HEK293 (cell line): ENCODE measurements around the gene AFAP1L2.
A peak's percentile ranks its signal among the peaks of the same experiment; 100 is the strongest.

Experiments used
- GFI1B ChIP-seq: fragments of 450-650 bp; formaldehyde crosslinking; IDR thresholded peaks from 2 replicates; pipeline ENCODE4 v1.5.1; 2016; ENCODE audit warnings: missing biosample characterization, missing genetic modification characterization
- GLI4 ChIP-seq: fragments of 450-650 bp; formaldehyde crosslinking; IDR thresholded peaks from 2 replicates; pipeline ENCODE4 v1.5.1; 2016; ENCODE audit warnings: missing biosample characterization, missing genetic modification characterization
- IKZF3 ChIP-seq: fragments of 450-650 bp; IDR thresholded peaks from 2 replicates; pipeline ENCODE4 v1.5.0; 2018; ENCODE audit warnings: missing biosample characterization, mild to moderate bottlenecking, missing genetic modification characterization, moderate library complexity
- PRDM1 ChIP-seq: fragments of 450-650 bp; formaldehyde crosslinking; IDR thresholded peaks from 2 replicates; pipeline ENCODE4; 2016; ENCODE audit warnings: missing biosample characterization, missing genetic modification characterization
- SALL2 ChIP-seq: fragments of 450-650 bp; formaldehyde crosslinking; IDR thresholded peaks from 2 replicates; pipeline ENCODE4 v1.5.0; 2017; ENCODE audit warnings: missing biosample characterization, mild to moderate bottlenecking, missing genetic modification characterization, borderline replicate concordance
- SP7 ChIP-seq: fragments of 450-650 bp; formaldehyde crosslinking; IDR thresholded peaks from 2 replicates; pipeline ENCODE4 v1.5.1; 2016; ENCODE audit warnings: missing biosample characterization, missing genetic modification characterization
- ZBTB20 ChIP-seq: fragments of 450-650 bp; formaldehyde crosslinking; IDR thresholded peaks from 2 replicates; pipeline ENCODE4 v1.5.1; 2016; ENCODE audit warnings: missing biosample characterization, missing genetic modification characterization
- ZNF146 ChIP-seq: fragments of 450-650 bp; formaldehyde crosslinking; IDR thresholded peaks from 2 replicates; pipeline ENCODE4 v1.5.1; 2016; ENCODE audit warnings: missing biosample characterization, missing genetic modification characterization
- ZNF24 ChIP-seq: fragments of 450-650 bp; formaldehyde crosslinking; IDR thresholded peaks from 2 replicates; pipeline ENCODE4 v1.5.1; 2016; ENCODE audit warnings: missing biosample characterization, missing genetic modification characterization
- ZNF302 ChIP-seq: fragments of 450-650 bp; formaldehyde crosslinking; IDR thresholded peaks from 2 replicates; pipeline ENCODE4 v1.5.1; 2016; ENCODE audit warnings: missing biosample characterization, missing genetic modification characterization, low read depth
- ZNF335 ChIP-seq: fragments of 450-650 bp; formaldehyde crosslinking; conservative IDR thresholded peaks from 2 replicates; pipeline ENCODE4 v1.5.1; 2016; ENCODE audit warnings: missing biosample characterization, missing genetic modification characterization
- ZNF391 ChIP-seq: fragments of 450-650 bp; formaldehyde crosslinking; IDR thresholded peaks from 2 replicates; pipeline ENCODE4 v1.5.1; 2016; ENCODE audit warnings: low read depth, missing biosample characterization, missing genetic modification characterization, borderline replicate concordance
- ZNF394 ChIP-seq: fragments of 450-650 bp; formaldehyde crosslinking; IDR thresholded peaks from 2 replicates; pipeline ENCODE4 v1.5.1; 2016; ENCODE audit warnings: missing biosample characterization, missing genetic modification characterization, mild to moderate bottlenecking, moderate library complexity, borderline replicate concordance
- ZNF501 ChIP-seq: fragments of 450-650 bp; formaldehyde crosslinking; IDR thresholded peaks from 2 replicates; pipeline ENCODE4 v1.5.1; 2016; ENCODE audit warnings: missing biosample characterization, missing genetic modification characterization
- ZNF548 ChIP-seq: fragments of 450-650 bp; formaldehyde crosslinking; IDR thresholded peaks from 2 replicates; pipeline ENCODE4 v1.5.1; 2016; ENCODE audit warnings: missing biosample characterization, missing genetic modification characterization
- ZNF558 ChIP-seq: fragments of 450-650 bp; formaldehyde crosslinking; IDR thresholded peaks from 2 replicates; pipeline ENCODE4 v1.5.1; 2016; ENCODE audit warnings: missing biosample characterization, missing genetic modification characterization
- ZNF571 ChIP-seq: fragments of 450-650 bp; formaldehyde crosslinking; IDR thresholded peaks from 2 replicates; pipeline ENCODE4 v1.5.0; 2017; ENCODE audit warnings: missing biosample characterization, missing genetic modification characterization
- ZNF600 ChIP-seq: fragments of 450-650 bp; formaldehyde crosslinking; IDR thresholded peaks from 2 replicates; pipeline ENCODE4 v1.5.1; 2016; ENCODE audit warnings: missing biosample characterization, missing genetic modification characterization
- ZNF621 ChIP-seq: fragments of 450-650 bp; formaldehyde crosslinking; IDR thresholded peaks from 2 replicates; pipeline ENCODE4 v1.5.1; 2017; ENCODE audit warnings: missing biosample characterization, missing genetic modification characterization
- ZNF670 ChIP-seq: fragments of 450-650 bp; formaldehyde crosslinking; IDR thresholded peaks from 2 replicates; pipeline ENCODE4 v1.5.1; 2016; ENCODE audit warnings: missing biosample characterization, missing genetic modification characterization, low read depth
- ZNF785 ChIP-seq: fragments of 450-650 bp; formaldehyde crosslinking; IDR thresholded peaks from 2 replicates; pipeline ENCODE4 v1.5.1; 2016; ENCODE audit warnings: missing biosample characterization, missing genetic modification characterization
- TF ChIP-seq, protein P1 (sequence below): fragments of 450-650 bp; formaldehyde crosslinking; IDR thresholded peaks from 2 replicates; pipeline ENCODE4 v1.5.1; 2016; ENCODE audit warnings: missing biosample characterization, missing genetic modification characterization, borderline replicate concordance
- TF ChIP-seq, protein P2 (sequence below): fragments of 450-650 bp; formaldehyde crosslinking; IDR thresholded peaks from 2 replicates; pipeline ENCODE4 v1.5.1; 2016; ENCODE audit warnings: missing biosample characterization, missing genetic modification characterization
- TF ChIP-seq, protein P3 (sequence below): fragments of 450-650 bp; formaldehyde crosslinking; IDR thresholded peaks from 2 replicates; pipeline ENCODE4 v1.5.1; 2016; ENCODE audit warnings: missing biosample characterization, missing genetic modification characterization
- TF ChIP-seq, protein P4 (sequence below): fragments of 450-650 bp; formaldehyde crosslinking; IDR thresholded peaks from 2 replicates; pipeline ENCODE4 v1.5.1; 2016; ENCODE audit warnings: missing biosample characterization, missing genetic modification characterization
- TF ChIP-seq, protein P5 (sequence below): fragments of 450-650 bp; formaldehyde crosslinking; IDR thresholded peaks from 2 replicates; pipeline ENCODE4 v1.5.1; 2017; ENCODE audit warnings: missing biosample characterization, mild to moderate bottlenecking, missing genetic modification characterization, moderate library complexity

Gene AFAP1L2

DNA sequence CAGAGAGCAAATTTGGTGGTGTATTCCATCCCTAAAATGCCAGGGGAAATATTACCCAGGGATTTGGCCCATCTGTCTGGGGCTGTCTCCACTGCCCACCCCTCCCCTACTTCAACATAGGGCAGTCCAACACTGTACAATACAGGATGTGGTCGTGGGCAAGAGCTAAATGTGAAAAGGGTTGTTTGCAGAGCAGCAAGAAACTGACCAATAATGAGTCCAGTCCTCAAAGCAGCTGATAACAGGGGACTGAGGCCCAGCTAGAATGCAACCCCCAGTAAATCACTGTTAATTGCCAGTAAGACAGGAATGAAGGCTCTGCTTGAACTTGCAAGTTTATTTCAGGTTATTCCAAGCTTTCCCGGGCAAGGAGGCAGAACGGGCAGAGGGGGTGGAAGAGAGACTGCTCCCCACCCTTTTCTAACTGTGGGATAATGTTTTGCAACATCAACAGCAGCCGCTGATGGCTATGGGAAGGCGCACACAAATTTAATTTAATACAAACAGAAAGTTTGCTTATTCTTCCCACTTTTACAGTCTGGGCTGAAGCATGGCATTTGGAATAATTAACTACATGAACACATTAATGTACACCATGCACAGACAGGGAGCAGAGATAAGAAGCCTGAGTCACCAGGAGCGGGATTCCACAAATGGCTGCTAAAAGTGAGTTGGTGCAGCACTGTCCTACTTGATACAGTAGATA, 36.8 kb downstream of the AFAP1L2 start (continued):
- TF ChIP-seq ZNF670 (tag by site-specific recombination), result no peak
- TF ChIP-seq, protein P1, sequence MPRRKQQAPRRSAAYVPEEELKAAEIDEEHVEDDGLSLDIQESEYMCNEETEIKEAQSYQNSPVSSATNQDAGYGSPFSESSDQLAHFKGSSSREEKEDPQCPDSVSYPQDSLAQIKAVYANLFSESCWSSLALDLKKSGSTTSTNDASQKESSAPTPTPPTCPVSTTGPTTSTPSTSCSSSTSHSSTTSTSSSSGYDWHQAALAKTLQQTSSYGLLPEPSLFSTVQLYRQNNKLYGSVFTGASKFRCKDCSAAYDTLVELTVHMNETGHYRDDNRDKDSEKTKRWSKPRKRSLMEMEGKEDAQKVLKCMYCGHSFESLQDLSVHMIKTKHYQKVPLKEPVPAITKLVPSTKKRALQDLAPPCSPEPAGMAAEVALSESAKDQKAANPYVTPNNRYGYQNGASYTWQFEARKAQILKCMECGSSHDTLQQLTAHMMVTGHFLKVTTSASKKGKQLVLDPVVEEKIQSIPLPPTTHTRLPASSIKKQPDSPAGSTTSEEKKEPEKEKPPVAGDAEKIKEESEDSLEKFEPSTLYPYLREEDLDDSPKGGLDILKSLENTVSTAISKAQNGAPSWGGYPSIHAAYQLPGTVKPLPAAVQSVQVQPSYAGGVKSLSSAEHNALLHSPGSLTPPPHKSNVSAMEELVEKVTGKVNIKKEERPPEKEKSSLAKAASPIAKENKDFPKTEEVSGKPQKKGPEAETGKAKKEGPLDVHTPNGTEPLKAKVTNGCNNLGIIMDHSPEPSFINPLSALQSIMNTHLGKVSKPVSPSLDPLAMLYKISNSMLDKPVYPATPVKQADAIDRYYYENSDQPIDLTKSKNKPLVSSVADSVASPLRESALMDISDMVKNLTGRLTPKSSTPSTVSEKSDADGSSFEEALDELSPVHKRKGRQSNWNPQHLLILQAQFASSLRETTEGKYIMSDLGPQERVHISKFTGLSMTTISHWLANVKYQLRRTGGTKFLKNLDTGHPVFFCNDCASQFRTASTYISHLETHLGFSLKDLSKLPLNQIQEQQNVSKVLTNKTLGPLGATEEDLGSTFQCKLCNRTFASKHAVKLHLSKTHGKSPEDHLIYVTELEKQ (tag by site-specific recombination), result 0 out of 2 replicates have a peak, but pooled peaks have one; percentile 37
- TF ChIP-seq ZNF558, result no peak
- TF ChIP-seq ZNF302 (tag by site-specific recombination), result no peak
- TF ChIP-seq ZNF548 (tag by site-specific recombination), result no peak
- no peak for TF ChIP-seq ZNF391 (tag by site-specific recombination)
- TF ChIP-seq, protein P2, sequence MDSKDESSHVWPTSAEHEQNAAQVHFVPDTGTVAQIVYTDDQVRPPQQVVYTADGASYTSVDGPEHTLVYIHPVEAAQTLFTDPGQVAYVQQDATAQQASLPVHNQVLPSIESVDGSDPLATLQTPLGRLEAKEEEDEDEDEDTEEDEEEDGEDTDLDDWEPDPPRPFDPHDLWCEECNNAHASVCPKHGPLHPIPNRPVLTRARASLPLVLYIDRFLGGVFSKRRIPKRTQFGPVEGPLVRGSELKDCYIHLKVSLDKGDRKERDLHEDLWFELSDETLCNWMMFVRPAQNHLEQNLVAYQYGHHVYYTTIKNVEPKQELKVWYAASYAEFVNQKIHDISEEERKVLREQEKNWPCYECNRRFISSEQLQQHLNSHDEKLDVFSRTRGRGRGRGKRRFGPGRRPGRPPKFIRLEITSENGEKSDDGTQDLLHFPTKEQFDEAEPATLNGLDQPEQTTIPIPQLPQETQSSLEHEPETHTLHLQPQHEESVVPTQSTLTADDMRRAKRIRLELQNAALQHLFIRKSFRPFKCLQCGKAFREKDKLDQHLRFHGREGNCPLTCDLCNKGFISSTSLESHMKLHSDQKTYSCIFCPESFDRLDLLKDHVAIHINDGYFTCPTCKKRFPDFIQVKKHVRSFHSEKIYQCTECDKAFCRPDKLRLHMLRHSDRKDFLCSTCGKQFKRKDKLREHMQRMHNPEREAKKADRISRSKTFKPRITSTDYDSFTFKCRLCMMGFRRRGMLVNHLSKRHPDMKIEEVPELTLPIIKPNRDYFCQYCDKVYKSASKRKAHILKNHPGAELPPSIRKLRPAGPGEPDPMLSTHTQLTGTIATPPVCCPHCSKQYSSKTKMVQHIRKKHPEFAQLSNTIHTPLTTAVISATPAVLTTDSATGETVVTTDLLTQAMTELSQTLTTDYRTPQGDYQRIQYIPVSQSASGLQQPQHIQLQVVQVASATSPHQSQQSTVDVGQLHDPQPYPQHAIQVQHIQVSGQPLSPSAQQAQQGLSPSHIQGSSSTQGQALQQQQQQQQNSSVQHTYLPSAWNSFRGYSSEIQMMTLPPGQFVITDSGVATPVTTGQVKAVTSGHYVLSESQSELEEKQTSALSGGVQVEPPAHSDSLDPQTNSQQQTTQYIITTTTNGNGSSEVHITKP (tag by site-specific recombination), result peak; percentile 93
- TF ChIP-seq, protein P3, sequence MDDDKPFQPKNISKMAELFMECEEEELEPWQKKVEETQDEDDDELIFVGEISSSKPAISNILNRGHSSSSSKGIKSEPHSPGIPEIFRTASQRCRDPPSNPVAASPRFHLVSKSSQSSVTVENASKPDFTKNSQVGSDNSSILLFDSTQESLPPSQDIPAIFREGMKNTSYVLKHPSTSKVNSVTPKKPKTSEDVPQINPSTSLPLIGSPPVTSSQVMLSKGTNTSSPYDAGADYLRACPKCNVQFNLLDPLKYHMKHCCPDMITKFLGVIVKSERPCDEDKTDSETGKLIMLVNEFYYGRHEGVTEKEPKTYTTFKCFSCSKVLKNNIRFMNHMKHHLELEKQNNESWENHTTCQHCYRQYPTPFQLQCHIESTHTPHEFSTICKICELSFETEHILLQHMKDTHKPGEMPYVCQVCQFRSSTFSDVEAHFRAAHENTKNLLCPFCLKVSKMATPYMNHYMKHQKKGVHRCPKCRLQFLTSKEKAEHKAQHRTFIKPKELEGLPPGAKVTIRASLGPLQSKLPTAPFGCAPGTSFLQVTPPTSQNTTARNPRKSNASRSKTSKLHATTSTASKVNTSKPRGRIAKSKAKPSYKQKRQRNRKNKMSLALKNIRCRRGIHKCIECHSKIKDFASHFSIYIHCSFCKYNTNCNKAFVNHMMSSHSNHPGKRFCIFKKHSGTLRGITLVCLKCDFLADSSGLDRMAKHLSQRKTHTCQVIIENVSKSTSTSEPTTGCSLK (tag by site-specific recombination), result no peak
- 0 out of 2 replicates have a peak, but pooled peaks have one; percentile 35 for TF ChIP-seq ZNF600
- no peak for TF ChIP-seq ZNF501 (tag by site-specific recombination)
- TF ChIP-seq ZNF146 (tag by site-specific recombination), result no peak
- TF ChIP-seq ZBTB20 (tag by site-specific recombination), result no peak
- TF ChIP-seq PRDM1 (tag by site-specific recombination), result peak; percentile 69
- TF ChIP-seq ZNF394 (tag by site-specific recombination), result no peak
- TF ChIP-seq SP7 (tag by site-specific recombination), result peak; percentile 38; the same call in 1 of the 2 replicates
- no peak for TF ChIP-seq ZNF335
- TF ChIP-seq ZNF24 (tag by site-specific recombination), result no peak
- no peak for TF ChIP-seq SALL2 (tag by site-specific recombination)
- TF ChIP-seq, protein P4, sequence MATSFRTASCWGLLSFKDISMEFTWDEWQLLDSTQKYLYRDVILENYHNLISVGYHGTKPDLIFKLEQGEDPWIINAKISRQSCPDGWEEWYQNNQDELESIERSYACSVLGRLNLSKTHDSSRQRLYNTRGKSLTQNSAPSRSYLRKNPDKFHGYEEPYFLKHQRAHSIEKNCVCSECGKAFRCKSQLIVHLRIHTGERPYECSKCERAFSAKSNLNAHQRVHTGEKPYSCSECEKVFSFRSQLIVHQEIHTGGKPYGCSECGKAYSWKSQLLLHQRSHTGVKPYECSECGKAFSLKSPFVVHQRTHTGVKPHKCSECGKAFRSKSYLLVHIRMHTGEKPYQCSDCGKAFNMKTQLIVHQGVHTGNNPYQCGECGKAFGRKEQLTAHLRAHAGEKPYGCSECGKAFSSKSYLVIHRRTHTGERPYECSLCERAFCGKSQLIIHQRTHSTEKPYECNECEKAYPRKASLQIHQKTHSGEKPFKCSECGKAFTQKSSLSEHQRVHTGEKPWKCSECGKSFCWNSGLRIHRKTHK (tag by site-specific recombination), result no peak
- TF ChIP-seq ZNF621 (tag by site-specific recombination), result no peak
- TF ChIP-seq IKZF3 (tag by site-specific recombination), result no peak
- no peak for TF ChIP-seq GLI4 (tag by site-specific recombination)
- TF ChIP-seq ZNF785 (tag by site-specific recombination), result no peak
- TF ChIP-seq GFI1B (tag by site-specific recombination), result peak; percentile 7; the same call in 1 of the 2 replicates
- TF ChIP-seq ZNF571 (tag by site-specific recombination), result no peak
- TF ChIP-seq, protein P5, sequence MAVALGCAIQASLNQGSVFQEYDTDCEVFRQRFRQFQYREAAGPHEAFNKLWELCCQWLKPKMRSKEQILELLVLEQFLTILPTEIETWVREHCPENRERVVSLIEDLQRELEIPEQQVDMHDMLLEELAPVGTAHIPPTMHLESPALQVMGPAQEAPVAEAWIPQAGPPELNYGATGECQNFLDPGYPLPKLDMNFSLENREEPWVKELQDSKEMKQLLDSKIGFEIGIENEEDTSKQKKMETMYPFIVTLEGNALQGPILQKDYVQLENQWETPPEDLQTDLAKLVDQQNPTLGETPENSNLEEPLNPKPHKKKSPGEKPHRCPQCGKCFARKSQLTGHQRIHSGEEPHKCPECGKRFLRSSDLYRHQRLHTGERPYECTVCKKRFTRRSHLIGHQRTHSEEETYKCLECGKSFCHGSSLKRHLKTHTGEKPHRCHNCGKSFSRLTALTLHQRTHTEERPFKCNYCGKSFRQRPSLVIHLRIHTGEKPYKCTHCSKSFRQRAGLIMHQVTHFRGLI (tag by site-specific recombination), result no peak
